ENCODE results near the gene LCMT2.

Gene LCMT2, protein sequence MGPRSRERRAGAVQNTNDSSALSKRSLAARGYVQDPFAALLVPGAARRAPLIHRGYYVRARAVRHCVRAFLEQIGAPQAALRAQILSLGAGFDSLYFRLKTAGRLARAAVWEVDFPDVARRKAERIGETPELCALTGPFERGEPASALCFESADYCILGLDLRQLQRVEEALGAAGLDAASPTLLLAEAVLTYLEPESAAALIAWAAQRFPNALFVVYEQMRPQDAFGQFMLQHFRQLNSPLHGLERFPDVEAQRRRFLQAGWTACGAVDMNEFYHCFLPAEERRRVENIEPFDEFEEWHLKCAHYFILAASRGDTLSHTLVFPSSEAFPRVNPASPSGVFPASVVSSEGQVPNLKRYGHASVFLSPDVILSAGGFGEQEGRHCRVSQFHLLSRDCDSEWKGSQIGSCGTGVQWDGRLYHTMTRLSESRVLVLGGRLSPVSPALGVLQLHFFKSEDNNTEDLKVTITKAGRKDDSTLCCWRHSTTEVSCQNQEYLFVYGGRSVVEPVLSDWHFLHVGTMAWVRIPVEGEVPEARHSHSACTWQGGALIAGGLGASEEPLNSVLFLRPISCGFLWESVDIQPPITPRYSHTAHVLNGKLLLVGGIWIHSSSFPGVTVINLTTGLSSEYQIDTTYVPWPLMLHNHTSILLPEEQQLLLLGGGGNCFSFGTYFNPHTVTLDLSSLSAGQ

DNA sequence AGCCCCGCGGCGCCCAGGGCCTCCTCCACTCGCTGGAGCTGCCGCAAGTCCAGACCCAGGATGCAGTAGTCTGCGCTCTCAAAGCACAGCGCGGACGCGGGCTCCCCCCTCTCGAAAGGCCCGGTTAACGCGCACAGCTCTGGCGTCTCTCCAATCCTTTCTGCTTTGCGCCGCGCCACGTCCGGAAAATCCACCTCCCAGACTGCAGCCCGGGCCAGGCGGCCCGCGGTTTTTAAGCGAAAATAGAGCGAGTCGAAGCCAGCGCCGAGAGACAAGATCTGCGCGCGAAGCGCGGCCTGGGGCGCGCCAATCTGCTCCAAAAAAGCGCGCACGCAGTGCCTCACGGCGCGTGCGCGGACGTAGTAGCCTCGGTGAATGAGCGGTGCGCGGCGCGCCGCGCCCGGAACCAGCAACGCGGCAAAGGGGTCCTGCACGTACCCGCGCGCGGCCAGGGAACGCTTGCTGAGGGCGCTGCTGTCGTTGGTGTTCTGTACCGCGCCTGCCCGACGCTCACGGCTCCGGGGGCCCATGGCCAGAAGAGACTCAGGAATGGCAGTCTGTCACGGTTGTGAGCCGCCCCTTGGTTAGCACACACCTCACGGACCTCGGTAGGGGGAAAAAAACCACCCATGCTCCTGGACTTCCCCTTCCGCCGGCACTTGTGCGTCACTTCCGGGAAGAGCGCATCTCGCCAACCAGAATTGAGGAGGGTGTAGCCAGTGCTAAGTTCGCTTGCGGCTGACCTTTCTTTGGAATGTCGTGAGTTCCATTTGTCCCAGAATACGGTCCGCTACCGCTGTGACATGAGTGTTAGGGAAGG lies at the start of gene LCMT2:
Gene LCMT2 (minus strand): TSS at position 614 of the 820 bp plus-strand sequence. CDS start 84 bp downstream, at position 530.
- H3K27ac ChIP-seq, result peak within 1 kb of the TSS; percentile 83
- peak; percentile 66 for DNase-seq (ENCODE audit: low read depth, low spot score)

DNA sequence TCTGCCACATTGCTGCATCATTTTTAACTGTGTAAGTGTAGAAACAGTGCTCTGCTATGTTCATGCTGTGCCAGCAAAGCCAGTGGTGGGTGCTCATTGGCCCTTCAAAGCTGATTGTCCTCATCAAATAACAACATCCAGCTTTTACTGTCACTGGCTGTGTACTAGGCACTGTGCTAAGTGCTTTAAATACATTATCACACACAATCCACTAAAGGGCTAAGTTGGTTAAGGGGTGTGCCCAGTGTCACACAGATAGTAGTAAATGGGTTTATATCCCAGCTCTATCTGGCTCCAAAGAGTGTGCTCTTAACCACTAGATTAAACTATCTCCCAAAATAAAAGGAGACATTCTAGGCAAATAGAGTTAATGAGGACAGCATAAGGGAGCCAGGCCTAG lies 48.2 kb upstream of the LCMT2 start:
- no peak for DNase-seq (ENCODE audit: low read depth, low spot score)
- no peak overlapping the region for H3K27ac ChIP-seq

DNA sequence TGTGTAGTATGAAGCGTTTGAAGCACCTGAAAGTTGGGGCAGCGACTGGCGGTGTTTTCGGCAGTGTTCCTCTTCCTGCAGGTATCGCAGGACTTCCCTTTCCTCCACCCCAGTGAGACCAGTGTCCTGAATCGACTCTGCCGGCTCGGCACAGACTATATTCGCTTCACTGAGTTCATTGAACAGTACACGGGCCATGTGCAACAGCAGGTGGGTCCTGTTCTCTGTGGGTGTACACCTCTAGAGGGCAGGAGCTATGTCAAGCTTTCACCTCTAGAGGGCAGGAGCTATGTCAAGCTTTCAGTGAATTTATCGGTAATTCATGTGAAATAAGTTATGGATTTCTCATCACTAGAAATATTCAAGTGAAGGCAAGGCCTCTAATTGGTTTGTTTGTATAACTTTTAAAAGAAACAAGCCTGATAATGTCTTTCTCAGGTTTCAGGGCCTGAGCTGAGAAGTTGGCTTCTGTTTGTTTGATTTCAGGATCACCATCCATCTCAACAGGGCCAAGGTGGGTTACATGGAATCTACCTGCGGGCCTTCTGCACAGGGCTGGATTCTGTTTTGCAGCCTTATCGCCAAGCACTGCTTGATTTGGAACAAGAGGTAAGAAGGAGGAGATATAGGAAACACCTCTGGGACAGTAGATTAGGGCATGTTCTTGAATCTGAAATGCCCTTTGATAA lies 45.8 kb upstream of the LCMT2 start:
- no peak for DNase-seq (ENCODE audit: low read depth, low spot score)
- H3K27ac ChIP-seq, result no peak overlapping the region

DNA sequence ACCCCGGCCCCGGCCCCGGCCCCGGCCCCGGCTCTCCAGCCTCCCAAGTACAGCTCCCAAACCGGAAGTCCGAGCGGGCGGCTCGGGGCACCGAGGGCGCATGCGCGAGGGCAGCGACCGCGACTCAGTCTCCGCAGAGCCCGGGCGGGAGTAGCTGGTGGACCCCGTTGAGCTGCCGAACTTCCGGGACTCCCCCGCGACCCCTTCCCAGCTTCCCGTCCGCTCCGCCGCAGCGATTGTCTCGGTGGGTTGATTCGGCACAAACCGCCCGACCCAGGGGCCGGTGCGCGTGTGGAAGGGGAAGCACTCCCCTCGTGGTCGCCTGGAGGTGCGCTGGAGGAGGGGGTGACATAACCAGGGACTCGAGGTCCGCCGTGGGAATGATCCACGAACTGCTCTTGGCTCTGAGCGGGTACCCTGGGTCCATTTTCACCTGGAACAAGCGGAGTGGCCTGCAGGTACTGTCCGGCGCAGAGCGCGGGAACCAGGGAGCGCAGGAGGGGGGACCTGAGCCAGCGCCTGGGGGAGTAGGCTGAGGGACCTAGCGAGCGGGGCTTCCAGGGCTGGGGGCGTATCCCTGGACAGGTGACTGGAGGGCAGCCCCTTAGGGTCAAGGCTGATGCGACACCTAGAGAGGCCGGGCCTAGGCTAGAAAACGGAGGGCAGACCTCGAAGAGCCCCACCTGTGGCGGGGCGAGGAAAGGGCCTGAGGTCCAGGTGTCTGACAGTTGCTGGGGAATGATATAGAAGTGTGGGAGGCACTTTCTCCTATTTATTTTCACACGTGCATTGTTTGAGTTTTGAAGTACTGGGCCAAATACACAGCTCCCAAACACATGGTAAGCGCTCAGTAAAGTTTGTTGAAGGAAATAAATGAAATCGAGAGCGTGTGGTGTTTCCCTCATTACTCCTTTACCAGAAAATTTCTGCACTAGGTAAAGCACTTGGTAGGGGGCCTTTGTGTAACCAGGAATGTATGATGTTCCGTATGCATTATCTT lies 40.9 kb upstream of the LCMT2 start, which contains the start of the genes TUBGCP4 and ZSCAN29:
Gene TUBGCP4 (plus strand): TSS at position 127 of the 1,000 bp plus-strand sequence. CDS start 254 bp downstream, at position 381.
Gene ZSCAN29 (minus strand): TSS at position 69 of the 1,000 bp plus-strand sequence. CDS start 1,130 bp downstream, outside the sequence.
- peak within 1 kb of the TSS; percentile 20 for H3K27ac ChIP-seq
- DNase-seq (ENCODE audit: low read depth, low spot score), result no peak

DNA sequence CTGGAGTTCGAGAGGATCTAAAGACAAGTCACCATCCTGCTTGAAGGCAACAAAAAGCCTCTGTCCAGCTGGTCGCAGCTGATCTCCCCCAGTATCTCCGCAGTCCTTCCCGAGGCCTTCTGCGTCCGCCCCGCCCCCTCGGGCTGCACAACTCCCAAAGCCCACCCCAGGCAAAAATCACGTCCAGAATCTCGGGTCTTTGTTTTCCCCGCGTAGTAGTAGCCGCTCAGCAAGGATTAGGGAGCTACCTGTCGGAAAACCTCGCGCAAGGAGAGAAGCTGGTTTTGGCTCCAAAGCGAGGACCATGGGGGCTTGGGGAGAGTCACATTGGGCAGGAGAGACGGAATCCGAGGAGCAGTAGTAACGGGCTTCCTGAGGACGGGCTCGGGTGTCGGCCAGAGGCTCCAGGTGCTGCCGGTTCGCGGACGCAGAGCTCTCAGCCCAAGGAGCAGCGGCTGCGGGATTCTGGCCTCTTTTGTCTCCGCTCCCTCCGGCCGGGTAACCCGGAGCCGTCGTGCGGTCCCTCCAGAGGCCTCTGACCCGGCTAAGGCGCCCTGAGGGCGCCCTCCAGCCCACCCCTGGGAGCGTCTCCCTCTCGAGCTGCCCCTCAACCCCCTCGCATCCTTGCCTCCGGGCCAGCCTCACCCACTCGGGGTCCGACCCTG lies 40.1 kb upstream of the LCMT2 start:
- no peak for DNase-seq (ENCODE audit: low read depth, low spot score)
- peak overlapping the region; percentile 20 for H3K27ac ChIP-seq

DNA sequence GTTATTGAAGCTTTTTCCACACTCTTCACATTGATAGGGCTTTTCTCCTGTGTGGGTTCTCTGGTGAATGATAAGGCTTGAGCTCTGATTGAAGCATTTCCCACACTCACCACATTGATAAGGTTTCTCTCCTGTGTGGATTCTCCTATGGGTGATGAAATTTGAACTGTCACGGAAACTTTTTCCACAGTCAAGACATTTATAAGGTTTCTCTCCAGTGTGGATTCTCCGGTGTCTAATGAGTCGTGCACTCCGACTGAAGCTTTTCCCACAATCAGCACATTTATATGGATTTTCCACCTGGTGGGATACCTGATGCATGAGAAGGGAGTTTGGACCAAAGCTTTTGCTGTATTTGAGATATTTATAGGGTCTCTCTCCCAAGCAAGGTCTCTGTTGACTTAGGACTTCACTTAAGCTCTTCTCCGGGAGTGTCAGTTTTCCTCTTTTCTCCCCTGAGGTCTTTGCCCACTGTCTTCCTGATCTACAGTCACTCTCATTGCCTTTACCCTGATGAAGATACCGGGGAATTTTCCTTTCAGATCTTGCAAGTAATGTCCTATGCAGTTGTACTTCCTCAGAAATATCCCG lies 31.0 kb upstream of the LCMT2 start:
- DNase-seq (ENCODE audit: low read depth, low spot score), result no peak

DNA sequence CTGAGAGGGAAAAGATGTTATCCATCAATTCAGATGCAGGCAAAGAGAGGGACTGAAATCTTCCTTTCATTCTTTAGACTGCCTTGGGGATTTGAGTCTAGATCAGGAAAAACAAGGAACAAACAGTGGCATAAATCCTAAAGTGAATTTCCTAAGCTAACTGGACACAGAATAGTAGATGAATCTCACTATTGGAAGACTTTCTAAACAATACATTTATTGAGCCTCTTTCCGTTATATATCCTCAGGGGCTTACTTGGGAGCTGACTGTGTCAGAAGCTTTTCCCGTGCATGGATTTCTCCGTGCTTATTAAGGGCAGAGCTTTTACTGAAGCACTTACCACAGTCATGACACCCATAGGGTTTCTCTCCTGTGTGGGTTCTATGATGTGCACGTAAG lies 30.4 kb upstream of the LCMT2 start:
- H3K27ac ChIP-seq, result no peak overlapping the region
- DNase-seq (ENCODE audit: low read depth, low spot score), result no peak

More for the DNA sequence above, 31.0 kb upstream of the LCMT2 start:
- H3K27ac ChIP-seq, result no peak overlapping the region

DNA sequence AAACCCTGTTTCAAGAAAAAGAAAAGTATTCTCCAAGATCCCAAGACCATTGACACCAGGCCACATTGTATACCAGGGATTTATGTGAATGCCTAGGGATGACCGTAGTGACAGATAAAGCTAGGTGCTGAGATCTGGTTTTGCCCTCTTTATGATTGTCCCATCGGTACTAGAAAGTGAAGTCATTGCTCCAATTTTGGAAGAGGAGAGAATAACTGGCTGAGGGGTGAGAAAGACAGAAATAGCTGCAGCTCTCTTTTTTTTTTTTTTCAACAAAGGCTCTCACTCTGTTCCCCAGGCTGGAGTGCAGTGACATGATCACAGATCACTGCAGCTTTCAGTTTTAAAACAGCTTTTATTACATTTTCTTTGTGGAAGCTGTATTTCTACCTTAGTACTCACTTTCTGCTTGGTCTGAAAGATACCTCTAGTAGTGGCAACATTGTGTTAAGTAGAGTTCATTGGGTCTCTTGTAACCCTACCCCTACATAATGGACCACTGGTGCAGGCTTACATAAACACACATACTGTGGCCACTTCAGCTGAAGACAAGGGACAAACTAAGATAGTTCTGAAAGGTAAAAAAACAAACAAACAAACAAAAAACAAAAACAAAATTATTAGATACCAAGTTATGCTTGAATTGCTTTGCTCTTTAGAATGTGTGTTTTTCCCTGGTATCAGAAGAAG lies 22.5 kb upstream of the LCMT2 start:
- no peak overlapping the region for H3K27ac ChIP-seq
- DNase-seq (ENCODE audit: low read depth, low spot score), result no peak

DNA sequence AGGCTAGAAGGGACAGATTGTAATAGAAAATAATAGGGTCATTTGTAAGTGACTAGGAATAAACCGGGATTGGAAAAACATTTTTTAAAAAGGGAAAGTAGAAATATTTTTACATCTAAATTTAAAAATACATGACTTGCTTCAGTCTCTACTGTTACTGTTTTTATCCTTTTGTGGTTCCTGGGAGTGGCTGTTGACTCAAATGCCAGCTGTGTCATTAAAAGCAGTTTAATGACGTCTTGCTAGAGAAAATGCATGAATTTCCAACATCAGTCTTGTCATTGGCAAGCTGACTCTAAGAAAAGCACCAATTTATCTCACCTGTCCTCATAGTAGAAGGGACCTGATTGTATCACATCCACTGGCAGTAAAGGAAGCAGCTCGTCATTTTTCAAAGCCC lies 16.7 kb upstream of the LCMT2 start:
- DNase-seq (ENCODE audit: low read depth, low spot score), result no peak
- H3K27ac ChIP-seq, result no peak overlapping the region

DNA sequence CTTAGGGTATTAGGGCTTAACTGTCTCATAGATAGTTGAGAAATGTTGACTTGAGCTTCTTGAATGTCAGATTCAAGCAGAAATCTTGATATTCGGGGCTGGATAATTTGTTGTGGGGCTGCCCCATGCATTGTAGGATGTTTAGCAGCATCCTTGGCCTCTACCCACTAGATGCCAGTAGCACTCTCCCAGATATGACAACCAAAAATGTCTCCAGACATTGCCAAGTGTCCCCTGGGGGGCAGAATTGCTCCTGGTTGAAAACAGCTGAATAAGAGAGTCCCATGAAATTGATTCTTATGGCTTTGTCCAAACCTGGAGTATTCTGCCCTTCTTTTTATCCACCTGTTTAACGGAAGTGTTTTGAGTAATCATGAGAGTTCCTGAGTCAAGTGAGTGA lies 15.9 kb upstream of the LCMT2 start:
- no peak for DNase-seq (ENCODE audit: low read depth, low spot score)
- no peak overlapping the region for H3K27ac ChIP-seq

DNA sequence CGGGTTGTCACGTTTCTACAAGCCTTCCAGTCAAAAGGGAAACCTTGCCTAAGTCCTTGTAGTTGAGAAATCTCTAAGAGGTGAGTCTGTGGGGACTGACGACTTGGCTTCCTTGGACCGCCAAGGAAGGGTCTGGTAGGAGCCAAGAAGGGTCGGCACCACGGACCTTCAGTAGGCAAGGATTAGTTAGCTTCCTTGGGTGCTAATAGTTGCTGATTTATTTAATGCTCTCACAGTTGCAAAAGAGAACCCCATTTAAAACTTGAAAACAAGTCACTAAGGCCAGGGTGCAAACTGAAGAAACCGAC lies 361 bp upstream of the LCMT2 start:
- H3K27ac ChIP-seq, result peak overlapping the region; percentile 83
- no peak for DNase-seq (ENCODE audit: low read depth, low spot score)

DNA sequence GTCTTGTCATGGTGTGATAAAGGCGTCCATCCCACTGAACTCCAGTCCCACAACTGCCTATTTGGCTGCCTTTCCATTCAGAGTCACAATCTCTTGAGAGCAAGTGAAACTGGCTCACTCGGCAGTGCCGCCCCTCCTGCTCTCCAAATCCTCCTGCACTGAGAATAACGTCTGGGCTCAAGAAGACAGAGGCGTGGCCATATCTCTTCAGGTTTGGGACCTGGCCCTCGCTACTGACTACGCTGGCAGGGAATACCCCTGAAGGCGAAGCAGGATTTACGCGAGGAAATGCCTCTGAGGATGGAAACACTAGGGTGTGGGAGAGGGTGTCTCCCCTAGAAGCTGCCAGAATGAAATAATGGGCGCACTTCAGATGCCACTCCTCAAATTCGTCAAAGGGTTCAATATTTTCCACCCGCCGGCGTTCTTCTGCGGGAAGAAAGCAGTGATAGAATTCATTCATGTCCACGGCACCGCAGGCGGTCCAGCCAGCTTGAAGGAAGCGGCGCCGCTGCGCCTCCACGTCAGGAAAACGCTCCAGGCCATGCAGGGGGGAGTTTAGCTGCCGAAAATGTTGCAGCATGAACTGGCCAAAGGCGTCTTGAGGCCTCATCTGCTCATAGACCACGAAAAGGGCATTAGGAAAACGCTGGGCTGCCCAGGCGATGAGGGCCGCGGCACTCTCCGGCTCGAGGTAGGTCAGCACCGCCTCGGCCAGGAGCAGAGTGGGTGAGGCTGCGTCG lies 985 bp downstream of the LCMT2 start:
- H3K27ac ChIP-seq, result peak overlapping the region; percentile 83
- DNase-seq (ENCODE audit: low read depth, low spot score), result no peak

DNA sequence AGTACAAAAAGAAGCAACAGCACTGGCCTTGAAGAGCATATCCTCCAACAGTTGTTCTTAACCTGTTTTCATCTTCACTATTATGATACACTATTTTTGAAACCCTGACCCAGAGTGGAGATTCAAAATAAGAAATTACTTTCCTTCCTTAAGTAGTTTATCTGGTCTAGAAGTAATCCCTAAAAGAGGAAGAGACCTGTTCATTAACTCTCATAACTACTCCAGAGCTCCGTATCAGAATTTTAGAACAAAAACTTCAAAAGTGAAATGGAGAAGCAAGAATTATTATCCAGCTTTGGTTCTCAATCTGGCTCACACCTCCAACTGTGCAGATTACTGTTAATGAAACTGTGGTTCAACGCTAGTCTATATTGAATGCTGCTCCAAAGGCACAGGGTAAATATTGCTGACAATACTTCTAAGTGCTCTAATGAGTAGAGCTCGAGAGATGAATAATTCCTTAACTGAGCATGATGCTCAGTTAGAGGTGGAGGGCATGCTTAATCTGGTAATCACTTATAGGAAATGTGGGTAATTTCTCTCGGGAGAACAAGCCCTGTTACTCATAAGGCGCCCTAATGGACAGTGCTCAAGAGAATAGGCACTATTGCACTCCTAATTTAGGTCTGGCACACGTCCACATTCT lies 5.2 kb downstream of the LCMT2 start:
- no peak overlapping the region for H3K27ac ChIP-seq
- no peak for DNase-seq (ENCODE audit: low read depth, low spot score)

DNA sequence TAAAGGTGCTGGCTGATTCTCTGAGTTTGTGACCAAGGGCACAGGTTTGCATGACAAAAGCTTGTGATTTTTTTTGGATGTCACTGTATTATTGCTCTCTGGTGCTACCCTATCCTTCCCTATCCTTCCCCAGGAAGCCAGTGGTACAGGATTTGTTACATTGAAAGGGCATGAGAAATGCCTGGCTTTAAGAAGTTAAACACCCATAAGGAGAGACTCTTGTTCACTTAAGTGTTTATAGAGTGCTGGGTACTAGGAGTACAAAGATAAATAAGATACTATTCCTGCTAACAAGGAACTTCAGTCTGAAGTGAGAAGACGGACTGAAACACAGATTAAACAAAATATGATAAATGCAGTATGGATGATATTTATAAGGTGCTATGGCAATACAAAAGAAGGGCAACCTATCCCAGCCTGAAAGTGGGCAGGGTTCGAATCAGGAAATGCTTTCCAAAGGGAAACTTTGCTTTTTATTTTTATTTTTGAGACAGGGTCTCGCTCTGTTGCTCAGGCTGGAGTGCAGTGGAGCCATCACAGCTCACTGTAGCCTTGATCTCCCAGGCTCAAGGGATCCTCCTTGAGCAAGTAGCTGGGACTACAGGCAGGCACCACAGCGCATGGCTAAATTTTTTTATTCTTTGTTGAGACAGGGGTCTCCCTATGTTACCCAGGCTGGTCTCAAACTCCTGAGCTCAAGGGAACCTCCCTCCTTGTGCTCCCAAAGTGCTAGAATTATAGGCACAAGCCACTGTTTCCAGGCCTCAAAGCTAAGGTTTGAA lies 11.2 kb downstream of the LCMT2 start:
- no peak for DNase-seq (ENCODE audit: low read depth, low spot score)
- no peak overlapping the region for H3K27ac ChIP-seq

DNA sequence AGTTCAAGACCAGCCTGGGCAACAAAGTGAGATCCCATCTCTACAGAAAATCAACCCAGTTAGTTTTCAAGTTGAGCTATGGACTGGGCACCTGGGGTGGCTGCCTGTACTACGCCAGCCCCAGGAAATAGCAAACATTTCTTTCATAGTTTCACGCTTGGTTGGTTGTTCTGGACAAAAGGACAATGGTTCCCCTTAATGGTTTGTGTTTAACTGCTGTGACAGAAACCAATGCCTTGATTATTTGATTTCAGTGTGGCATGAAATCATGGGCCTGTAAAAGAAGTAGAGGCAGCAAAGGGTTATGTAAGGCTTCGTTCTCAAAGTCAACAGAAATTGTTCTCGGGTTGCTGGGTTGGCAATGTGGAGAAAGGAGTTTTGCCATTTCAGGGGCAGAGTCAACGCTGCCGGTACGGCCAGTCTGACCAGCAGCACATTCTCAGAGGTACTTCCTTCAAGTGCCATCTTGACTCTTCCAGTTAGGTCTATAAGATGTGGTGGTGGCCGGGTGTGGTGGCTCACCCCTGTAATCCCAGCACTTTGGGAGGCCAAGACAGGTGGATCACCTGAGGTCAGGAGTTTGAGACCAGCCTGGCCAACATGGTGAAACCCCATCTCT lies 12.7 kb downstream of the LCMT2 start:
- peak overlapping the region; percentile 32 for H3K27ac ChIP-seq
- DNase-seq (ENCODE audit: low read depth, low spot score), result no peak

All from epithelial cell of prostate (primary cell).